Breast epithelium (tissue), 3 donors: Measurements from ENCODE around the gene XG.

Source experiments
- CTCF ChIP-seq, 3 donors: fragments of 450-650 bp; IDR thresholded peaks; one replicate each; pipeline ENCODE4 v1.5.1; 2016 to 2017; ENCODE audit warnings: antibody characterized with exemption in 3 of 3, mild to moderate bottlenecking in 3 of 3, moderate library complexity in 3 of 3
- POLR2A ChIP-seq: fragments of 450-650 bp; IDR thresholded peaks from one replicate; pipeline ENCODE4 v1.6.1; 2016; ENCODE audit warnings: antibody characterized with exemption, mild to moderate bottlenecking, moderate library complexity
- POLR2AphosphoS5 ChIP-seq, 3 donors: sonication (generic); formaldehyde crosslinking; IDR thresholded peaks; one replicate each; pipeline ENCODE4 v1.6.1; 2017; ENCODE audit warnings: antibody characterized with exemption in 3 of 3

GRCh38 chrX:2781698-2782097 is 29.9 kb downstream of the XG start:
- TF ChIP-seq POLR2AphosphoS5 (IDR thresholded peaks at IDR 0.05) (no peak), CTCF (IDR thresholded peaks at IDR 0.05) (no peak), POLR2A (no peak)
